OCI-LY7 (cell line): ENCODE measurements around the gene MAP2K7. TPM values are rescaled to one million over a fixed set of nuclear protein-coding genes. Genes with fewer than 3 reads are reported as not detected.

Experiments used
- BruUV-seq: library from RNA; stranded (reverse); fragments of 400-500 nt; replicated peaks from 2 replicates; lab custom pipeline; 2021; lab: Mats Ljungman, UMichigan
- CTCF ChIA-PET: fragments of 300-600 bp; sonication (Branson Sonifier 250); formaldehyde crosslinking; loops from one replicate; lab custom pipeline; 2022; ENCODE audit warnings: antibody characterized with exemption; ENCODE audit not compliant: unreplicated experiment; lab: Charles Lee
- POLR2A ChIA-PET: fragments of 300-600 bp; sonication (Branson Sonifier 250); formaldehyde crosslinking; loops from one replicate; lab custom pipeline; 2022; ENCODE audit warnings: antibody characterized with exemption; lab: Charles Lee
- DNase-seq: peaks from one replicate; pipeline ENCODE4 v3.0.0-alpha.2; 2015; ENCODE audit warnings: low spot score
- H2AFZ ChIP-seq: fragments of 200-600 bp; sonication (generic), shearing (Covaris generic); 2 replicates; pipeline ENCODE4 v1.6.1; 2014; ENCODE audit warnings: mild to moderate bottlenecking, antibody characterized with exemption, low read length, moderate library complexity
- H3K27ac ChIP-seq: fragments of 200-600 bp; sonication (generic); 2 replicates; pipeline ENCODE4 v1.5.1; 2014; ENCODE audit warnings: mixed run types, low read depth, mild to moderate bottlenecking, moderate library complexity, low read length, inconsistent platforms; ENCODE audit not compliant: poor library complexity, severe bottlenecking
- H3K36me3 ChIP-seq: fragments of 200-600 bp; sonication (generic); 2 replicates; pipeline ENCODE4 v1.6.1; 2014; ENCODE audit warnings: mild to moderate bottlenecking, antibody characterized with exemption, low read length, moderate library complexity, mixed read lengths; ENCODE audit not compliant: insufficient read depth
- H3K4me1 ChIP-seq: fragments of 200-600 bp; sonication (generic); 2 replicates; pipeline ENCODE4 v1.5.1; 2014; ENCODE audit warnings: mild to moderate bottlenecking, low read length; ENCODE audit not compliant: insufficient read depth, poor library complexity, severe bottlenecking
- H3K4me2 ChIP-seq: fragments of 200-600 bp; sonication (generic); 2 replicates; pipeline ENCODE4 v1.6.1; 2014; ENCODE audit warnings: mild to moderate bottlenecking, low read length
- H3K4me3 ChIP-seq: fragments of 200-600 bp; sonication (generic); 2 replicates; pipeline ENCODE4 v1.5.1; 2014; ENCODE audit warnings: mild to moderate bottlenecking, low read depth, low read length; ENCODE audit not compliant: poor library complexity, severe bottlenecking
- H3K79me2 ChIP-seq: fragments of 200-600 bp; sonication (generic); 2 replicates; pipeline ENCODE4 v1.6.1; 2016; ENCODE audit warnings: low read depth, mild to moderate bottlenecking, low read length, moderate library complexity, mixed read lengths; ENCODE audit not compliant: insufficient read depth
- H3K9me2 ChIP-seq: fragments of 200-600 bp; sonication (generic); 2 replicates; pipeline ENCODE4 v1.6.1; 2016; ENCODE audit warnings: mild to moderate bottlenecking, low read length, mixed read lengths; ENCODE audit not compliant: insufficient read depth
- H3K9me3 ChIP-seq: fragments of 200-600 bp; sonication (generic); 2 replicates; pipeline ENCODE4 v1.6.1; 2014; ENCODE audit warnings: mild to moderate bottlenecking, mixed run types, low read length, mixed read lengths
- H4K20me1 ChIP-seq: fragments of 200-600 bp; sonication (generic); 2 replicates; pipeline ENCODE4 v1.6.1; 2014; ENCODE audit warnings: mild to moderate bottlenecking, antibody characterized with exemption, low read length, moderate library complexity, mixed read lengths; ENCODE audit not compliant: insufficient read depth
- EZH2phosphoT487 ChIP-seq: fragments of 200-600 bp; sonication (generic); IDR thresholded peaks from 2 replicates; pipeline ENCODE4 v1.6.1; 2018; ENCODE audit warnings: low read depth, borderline replicate concordance, mild to moderate bottlenecking, mixed run types, antibody characterized with exemption, low read length, moderate library complexity, mixed read lengths
- intact Hi-C: fragments of 100-400 bp; cut with micrococcal nuclease; formaldehyde crosslinking; loops from one replicate; pipeline ENCODE4 v1.10.0; 2022; ENCODE audit not compliant: unreplicated experiment
- total RNA-seq, 2 experiments: library from RNA; depleted of rRNA in 1 of 2; stranded (reverse); fragments of >200 nt in 1 of 2; shearing (Covaris generic) in 1 of 2; gene quantifications; 2 replicates each; pipeline ENCODE4 v1.2.3, GENCODE V29; 2014 to 2022
- TF ChIP-seq, protein P1 (sequence below): fragments of 200-600 bp; sonication (generic); conservative IDR thresholded peaks from 2 replicates; pipeline ENCODE4 v1.5.1; 2014; ENCODE audit warnings: mild to moderate bottlenecking, antibody characterized with exemption, low read length, moderate library complexity, mixed read lengths

The MAP2K7 gene
- total RNA-seq, 2 experiments from 2014 or later, result 23.2 to 44.5 TPM

DNA sequence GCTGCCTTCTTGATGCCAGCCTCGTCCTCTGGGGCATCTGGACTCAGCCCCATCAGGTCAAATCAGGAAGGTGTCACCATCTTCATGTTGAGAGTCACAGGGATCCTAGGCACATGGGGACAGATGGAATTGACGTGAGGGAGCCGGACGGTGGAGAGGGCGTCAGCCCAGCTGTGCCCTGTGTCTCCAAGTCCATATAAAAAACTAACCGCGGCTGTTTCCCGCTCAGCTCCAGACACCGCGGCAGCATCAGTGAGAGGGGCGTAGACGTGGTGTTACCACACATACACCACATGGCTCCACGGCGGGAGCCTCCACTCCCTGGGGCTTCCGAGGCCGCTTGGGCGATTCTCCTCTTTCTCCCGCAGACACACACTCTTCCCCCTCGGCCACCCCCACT is 23.8 kb upstream of the MAP2K7 start:
- Histone ChIP-seq H3K4me2 (no peak overlapping the region), H3K27ac (no peak overlapping the region), H2AFZ (no peak overlapping the region), H3K4me1 (no peaks in the 10 kb centered on the region), H3K9me3 (no peaks in the 10 kb centered on the region), H3K4me3 (no peak overlapping the region), H4K20me1 (no peaks in the 10 kb centered on the region), H3K36me3 (no peaks in the 10 kb centered on the region), H3K79me2 (no peaks in the 10 kb centered on the region), H3K9me2 (no peaks in the 10 kb centered on the region)
- ChIA-PET POLR2A (no interaction called here), CTCF (no interaction called here)
- TF ChIP-seq EZH2phosphoT487, result no peak
- TF ChIP-seq, protein P1, sequence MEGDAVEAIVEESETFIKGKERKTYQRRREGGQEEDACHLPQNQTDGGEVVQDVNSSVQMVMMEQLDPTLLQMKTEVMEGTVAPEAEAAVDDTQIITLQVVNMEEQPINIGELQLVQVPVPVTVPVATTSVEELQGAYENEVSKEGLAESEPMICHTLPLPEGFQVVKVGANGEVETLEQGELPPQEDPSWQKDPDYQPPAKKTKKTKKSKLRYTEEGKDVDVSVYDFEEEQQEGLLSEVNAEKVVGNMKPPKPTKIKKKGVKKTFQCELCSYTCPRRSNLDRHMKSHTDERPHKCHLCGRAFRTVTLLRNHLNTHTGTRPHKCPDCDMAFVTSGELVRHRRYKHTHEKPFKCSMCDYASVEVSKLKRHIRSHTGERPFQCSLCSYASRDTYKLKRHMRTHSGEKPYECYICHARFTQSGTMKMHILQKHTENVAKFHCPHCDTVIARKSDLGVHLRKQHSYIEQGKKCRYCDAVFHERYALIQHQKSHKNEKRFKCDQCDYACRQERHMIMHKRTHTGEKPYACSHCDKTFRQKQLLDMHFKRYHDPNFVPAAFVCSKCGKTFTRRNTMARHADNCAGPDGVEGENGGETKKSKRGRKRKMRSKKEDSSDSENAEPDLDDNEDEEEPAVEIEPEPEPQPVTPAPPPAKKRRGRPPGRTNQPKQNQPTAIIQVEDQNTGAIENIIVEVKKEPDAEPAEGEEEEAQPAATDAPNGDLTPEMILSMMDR, result no peak
- BruUV-seq, result no TSS peak
- DNase-seq, result no peak
- intact Hi-C loops, result no loop called here

DNA sequence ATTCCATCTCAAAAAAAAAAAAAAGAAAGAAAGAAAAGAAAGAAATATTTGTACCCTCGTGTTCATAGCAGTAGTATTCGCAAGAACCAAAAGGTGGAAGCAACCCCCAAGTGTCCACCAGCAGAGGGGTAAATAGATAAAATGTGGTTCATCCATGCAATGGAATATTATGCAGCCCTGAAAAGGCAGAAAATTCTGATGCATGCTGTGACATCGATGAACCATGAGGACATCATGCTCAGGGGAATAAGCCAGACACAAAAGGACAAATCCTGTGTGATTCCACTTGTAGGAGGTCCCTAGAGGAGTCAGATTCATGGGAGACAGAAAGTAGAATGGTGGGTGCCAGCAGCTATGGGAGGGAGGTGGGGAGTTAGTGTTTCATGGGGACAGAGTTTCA is 21.8 kb upstream of the MAP2K7 start:
- Histone ChIP-seq H3K4me2 (no peak overlapping the region), H3K79me2 (no peaks in the 10 kb centered on the region), H3K4me3 (no peak overlapping the region), H3K9me3 (no peaks in the 10 kb centered on the region), H3K27ac (no peak overlapping the region), H4K20me1 (no peaks in the 10 kb centered on the region), H2AFZ (no peak overlapping the region), H3K4me1 (no peaks in the 10 kb centered on the region), H3K36me3 (no peaks in the 10 kb centered on the region), H3K9me2 (no peaks in the 10 kb centered on the region)
- no peak for DNase-seq
- ChIA-PET CTCF (no interaction called here), POLR2A (no interaction called here)
- TF ChIP-seq, protein P1, result no peak
- no peak for TF ChIP-seq EZH2phosphoT487
- BruUV-seq, result no TSS peak
- intact Hi-C loops, result no loop called here

DNA sequence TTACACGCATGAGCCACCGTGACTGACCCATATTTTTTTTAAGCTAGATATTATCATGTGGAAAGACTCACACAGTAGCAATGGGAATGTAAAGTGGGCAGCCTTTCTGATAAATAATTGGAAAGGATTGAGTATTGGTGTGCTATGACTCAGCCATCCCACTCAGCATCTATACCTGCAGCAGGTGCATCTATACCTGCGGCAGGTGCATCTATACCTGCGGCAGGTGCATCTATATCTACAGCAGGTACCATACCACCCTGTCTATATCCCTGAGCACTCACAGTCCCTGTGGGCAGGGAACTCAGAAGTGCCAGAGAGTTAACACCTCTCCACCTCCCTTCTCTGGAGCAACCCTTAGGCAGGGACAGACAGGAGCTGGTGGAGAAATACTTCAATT is 20.6 kb upstream of the MAP2K7 start:
- H3K9me2 ChIP-seq, result no peaks in the 10 kb centered on the region
- ChIA-PET POLR2A (interaction anchor here (0.7 kb wide), 1 partner anchor 458 kb away, joined by 3 read pairs; no protein-coding TSS in a partner anchor), CTCF (no interaction called here)
- no peak overlapping the region for H3K4me2 ChIP-seq
- H3K9me3 ChIP-seq, result no peaks in the 10 kb centered on the region
- H3K36me3 ChIP-seq, result no peaks in the 10 kb centered on the region
- no peak overlapping the region for H3K4me3 ChIP-seq
- no peak overlapping the region for H3K27ac ChIP-seq
- no peak overlapping the region for H2AFZ ChIP-seq
- no peak for DNase-seq
- no TSS peak for BruUV-seq
- intact Hi-C loops, result no loop called here
- no peaks in the 10 kb centered on the region for H3K79me2 ChIP-seq
- TF ChIP-seq, protein P1, result no peak
- no peak for TF ChIP-seq EZH2phosphoT487
- no peaks in the 10 kb centered on the region for H3K4me1 ChIP-seq
- no peaks in the 10 kb centered on the region for H4K20me1 ChIP-seq
